H1 (cell line): Measurements from ENCODE around the gene PDE1A. TPM values are rescaled to one million over a fixed set of nuclear protein-coding genes. Genes with fewer than 3 reads are reported as not detected.

Experiments
- CTCF ChIA-PET: fragments of 300-600 bp; sonication (Branson Sonifier 250); formaldehyde crosslinking; loops from one replicate; lab custom pipeline; 2021; ENCODE audit not compliant: partially characterized antibody; lab: Charles Lee
- POLR2A ChIA-PET: fragments of 300-600 bp; sonication (Branson Sonifier 250); formaldehyde crosslinking; loops from one replicate; lab custom pipeline; 2021; ENCODE audit warnings: inconsistent platforms; ENCODE audit not compliant: partially characterized antibody; lab: Charles Lee
- DNase-seq, 2 experiments: peaks; one replicate each; pipeline versions ENCODE4 v3.0.0 to v3.0.0-alpha.2; 2010 to 2022; ENCODE audit warnings: low spot score in 2 of 2, low read depth in 1 of 2, mixed read lengths in 1 of 2
- FAIRE-seq: peaks from 2 replicates; lab custom pipeline; 2011; peaks lifted over from hg19 to GRCh38; lab: Jason Lieb, UNC
- H2AFZ ChIP-seq: 2 replicates; pipeline ENCODE4 v1.8.1; 2012; ENCODE audit warnings: low read length, inconsistent platforms
- H2AK5ac ChIP-seq: 2 replicates; pipeline ENCODE4 v1.6.1; 2013; ENCODE audit warnings: low read depth, low read length
- H2BK120ac ChIP-seq: replicated peaks from 2 replicates; pipeline ENCODE3; 2013; ENCODE audit warnings: low read depth, low read length, inconsistent platforms
- H2BK12ac ChIP-seq: 2 replicates; pipeline ENCODE4 v1.6.1; 2013; ENCODE audit warnings: low read depth, low read length
- H2BK15ac ChIP-seq: 2 replicates; pipeline ENCODE4 v1.6.1; 2013; ENCODE audit warnings: low read length
- H2BK20ac ChIP-seq: 2 replicates; pipeline ENCODE4 v1.6.1; 2013; ENCODE audit warnings: low read length
- H2BK5ac ChIP-seq: 2 replicates; pipeline ENCODE4 v1.6.1; 2013; ENCODE audit warnings: low read depth, low read length
- H3K14ac ChIP-seq: 2 replicates; pipeline ENCODE4 v1.6.1; 2013; ENCODE audit warnings: inconsistent platforms; ENCODE audit not compliant: insufficient read length
- H3K18ac ChIP-seq: 2 replicates; pipeline ENCODE4 v1.6.1; 2013; ENCODE audit warnings: low read length; ENCODE audit errors: extremely low read depth
- H3K23ac ChIP-seq: 2 replicates; pipeline ENCODE4 v1.6.1; 2013; ENCODE audit warnings: inconsistent platforms; ENCODE audit not compliant: insufficient read length
- H3K23me2 ChIP-seq: 2 replicates; pipeline ENCODE4 v1.6.1; 2013; ENCODE audit warnings: low read depth, low read length
- H3K27ac ChIP-seq: 2 replicates; pipeline ENCODE4 v1.6.1; 2011; ENCODE audit warnings: low read depth, low read length, inconsistent platforms
- H3K27me3 ChIP-seq, 4 experiments: replicated peaks in 1 of 4; 1 replicate in 1 of 4; 2 replicates in 3 of 4; pipeline versions ENCODE4 v1.6.1 to v1.8.1; 2011 to 2013; ENCODE audit warnings: low read length in 3 of 4, mild to moderate bottlenecking in 3 of 4, inconsistent platforms in 2 of 4, mixed read lengths in 2 of 4, moderate library complexity in 1 of 4; ENCODE audit not compliant: control insufficient read depth in 3 of 4, insufficient read depth in 3 of 4; ENCODE audit errors: extremely low read depth in 1 of 4
- H3K36me3 ChIP-seq, 4 experiments: 2 replicates each; pipeline versions ENCODE4 v1.6.1 to v1.8.1; 2011 to 2013; ENCODE audit warnings: mild to moderate bottlenecking in 4 of 4, low read length in 3 of 4, moderate library complexity in 2 of 4, control low read depth in 1 of 4, inconsistent platforms in 1 of 4; ENCODE audit not compliant: insufficient read depth in 4 of 4, control insufficient read depth in 2 of 4
- H3K4ac ChIP-seq: replicated peaks from 2 replicates; pipeline ENCODE3; 2013; ENCODE audit warnings: low read length, low read depth, mixed read lengths, inconsistent platforms; ENCODE audit not compliant: insufficient read length
- H3K4me1 ChIP-seq, 4 experiments: replicated peaks in 1 of 4; 1 replicate in 1 of 4; 2 replicates in 3 of 4; pipeline versions ENCODE4 v1.6.1 to v1.8.1; 2011 to 2013; ENCODE audit warnings: low read length in 3 of 4, inconsistent platforms in 2 of 4, mixed read lengths in 1 of 4; ENCODE audit not compliant: insufficient read depth in 4 of 4, control insufficient read depth in 3 of 4
- H3K4me2 ChIP-seq, 2 experiments: 2 replicates each; pipeline versions ENCODE4 v1.6.1 to v1.8.1; 2011 to 2013; ENCODE audit warnings: low read depth in 2 of 2, low read length in 2 of 2, control low read depth in 1 of 2, inconsistent platforms in 1 of 2, mild to moderate bottlenecking in 1 of 2; ENCODE audit not compliant: insufficient read depth in 1 of 2
- H3K4me3 ChIP-seq, 4 experiments: fragments of 200-600, 300-600 bp in 1 of 4; sonication (generic), shearing (Covaris generic), sonication (Bioruptor Twin) in 1 of 4; 2 replicates each; pipeline versions ENCODE4 v1.5.1 to v1.8.1; 2011 to 2016; ENCODE audit warnings: low read length in 4 of 4, low read depth in 3 of 4, control low read depth in 2 of 4, inconsistent platforms in 2 of 4, mild to moderate bottlenecking in 2 of 4, mixed read lengths in 1 of 4, moderate library complexity in 1 of 4; ENCODE audit not compliant: insufficient read depth in 2 of 4; ENCODE audit errors: extremely low read depth in 1 of 4
- H3K56ac ChIP-seq: replicated peaks from 2 replicates; pipeline ENCODE3; 2013; ENCODE audit warnings: low read depth, mild to moderate bottlenecking, mixed read lengths, low read length, inconsistent platforms; ENCODE audit not compliant: insufficient read length
- H3K79me1 ChIP-seq: 2 replicates; pipeline ENCODE4 v1.6.1; 2013; ENCODE audit warnings: low read depth, low read length, control low read depth
- H3K79me2 ChIP-seq, 2 experiments: 2 replicates each; pipeline versions ENCODE4 v1.6.1 to v1.8.1; 2012 to 2013; ENCODE audit warnings: low read length in 2 of 2, mild to moderate bottlenecking in 2 of 2, inconsistent platforms in 1 of 2; ENCODE audit not compliant: insufficient read depth in 2 of 2, control insufficient read depth in 1 of 2
- H3K9ac ChIP-seq, 4 experiments: replicated peaks in 1 of 4; 1 replicate in 1 of 4; 2 replicates in 3 of 4; pipeline versions ENCODE4 v1.6.1 to v1.8.1; 2011 to 2013; ENCODE audit warnings: low read depth in 3 of 4, low read length in 3 of 4, control low read depth in 2 of 4, mild to moderate bottlenecking in 2 of 4, moderate library complexity in 2 of 4, inconsistent platforms in 1 of 4; ENCODE audit errors: extremely low read depth in 1 of 4
- H3K9me3 ChIP-seq, 2 experiments: 2 replicates each; pipeline versions ENCODE4 v1.6.1 to v1.8.1; 2012 to 2013; ENCODE audit warnings: mild to moderate bottlenecking in 2 of 2, moderate library complexity in 2 of 2, control low read depth in 1 of 2, inconsistent platforms in 1 of 2, low read depth in 1 of 2, low read length in 1 of 2, mixed read lengths in 1 of 2; ENCODE audit not compliant: insufficient read depth in 2 of 2
- H4K20me1 ChIP-seq, 2 experiments: replicated peaks in 1 of 2; 2 replicates each; pipeline versions ENCODE3 to v1.8.1; 2011 to 2013; ENCODE audit warnings: inconsistent platforms in 2 of 2, low read length in 2 of 2, mild to moderate bottlenecking in 1 of 2; ENCODE audit not compliant: insufficient read depth in 2 of 2, control insufficient read depth in 1 of 2
- H4K5ac ChIP-seq: 2 replicates; pipeline ENCODE4 v1.6.1; 2013; ENCODE audit warnings: low read length, low read depth, mixed read lengths, inconsistent platforms; ENCODE audit not compliant: insufficient read length
- H4K8ac ChIP-seq: 2 replicates; pipeline ENCODE4 v1.8.0; 2013; ENCODE audit warnings: mild to moderate bottlenecking, moderate library complexity, low read length, inconsistent platforms; ENCODE audit not compliant: insufficient read depth; ENCODE audit errors: extremely low read depth
- H4K91ac ChIP-seq: replicated peaks from 2 replicates; pipeline ENCODE3; 2013; ENCODE audit warnings: low read length, mixed read lengths, inconsistent platforms; ENCODE audit not compliant: insufficient read length
- CEBPB ChIP-seq: IDR thresholded peaks from 2 replicates; pipeline ENCODE4 v1.6.1; 2012; ENCODE audit warnings: low read depth, low read length
- CTCF ChIP-seq, 3 experiments: IDR thresholded peaks; 1 replicate in 2 of 3; 2 replicates in 1 of 3; pipeline versions ENCODE4 v1.5.1 to v1.6.1; 2011; ENCODE audit warnings: low read length in 3 of 3, mild to moderate bottlenecking in 3 of 3, inconsistent platforms in 2 of 3, low read depth in 1 of 3, moderate library complexity in 1 of 3; ENCODE audit not compliant: insufficient read depth in 1 of 3; ENCODE audit errors: control extremely low read depth in 1 of 3
- KDM1A ChIP-seq: fragments of 200-600, 300-600 bp; sonication (generic); IDR thresholded peaks from 2 replicates; pipeline ENCODE4 v1.7.1; 2016; ENCODE audit warnings: mild to moderate bottlenecking, low read length, borderline replicate concordance
- USF2 ChIP-seq: IDR thresholded peaks from 2 replicates; pipeline ENCODE4 v1.6.1; 2011; ENCODE audit warnings: low read length, improper control_type of control experiment
- WGBS, 2 experiments: shearing (Covaris generic) in 1 of 2; methylation state at CpG; one replicate each; pipeline versions ENCODE4 v1.1.6 to v1.1.7; 2013 to 2015; ENCODE audit warnings: low lambda C conversion rate in 2 of 2, mixed read lengths in 2 of 2, inconsistent platforms in 1 of 2, low coverage in 1 of 2, missing lambda C conversion rate in 1 of 2; ENCODE audit not compliant: insufficient replicate concordance in 2 of 2, insufficient coverage in 1 of 2, insufficient read length in 1 of 2; ENCODE audit errors: extremely low coverage in 1 of 2, missing lambda C conversion rate in 1 of 2; 5-methylcytosine and 5-hydroxymethylcytosine counted together
- polyA plus RNA-seq, 7 experiments: library from polyadenylated mRNA; depleted of rRNA in 3 of 7; stranded (reverse) in 5 of 7; unstranded in 2 of 7; fragments of >200 nt in 5 of 7; fragments of 200-250 nt in 2 of 7; gene quantifications; 1 replicate in 5 of 7; 2 replicates in 1 of 7; 4 replicates in 1 of 7; pipeline versions ENCODE4 v1.2.1 to v1.2.3, GENCODE V29; 2011 to 2013; ENCODE audit warnings: missing spikeins in 2 of 7, mixed read lengths in 2 of 7
- total RNA-seq: library from RNA; stranded (reverse); fragmentation: NEBNext Ultra II Directional; extraction: Animal tissue kit (Norgen Biotek cat#: 25700); gene quantifications from 2 replicates; pipeline ENCODE4 v1.2.1, GENCODE V29; 2021

The PDE1A gene
- total and polyA plus RNA-seq, 2 of the 8 experiments (the other 6 are each of a cell fraction or from before 2014, with no cell fraction given): 0.34 TPM; not detected in 1

GRCh38 chr2:182103526-182103925, 323.3 kb downstream of the PDE1A start:
- Histone ChIP-seq H3K18ac (no peak overlapping the region), H2AK5ac (no peak overlapping the region), H2AFZ (peak overlapping the region; percentile 89), H2BK5ac (no peak overlapping the region), H3K23me2 (no peaks in the 10 kb centered on the region), H4K91ac (no peak overlapping the region), H3K36me3 (no peaks in the 10 kb centered on the region), H3K4me1 (peaks cover 0 to 2% (median 0%) of the 10 kb centered on the region in 4 experiments; a peak in 1 of 7 replicates), H2BK120ac (no peak overlapping the region), H3K4ac (no peak overlapping the region), H3K23ac (no peak overlapping the region), H3K27me3 (no peaks in the 10 kb centered on the region), H2BK20ac (no peak overlapping the region), H3K56ac (no peak overlapping the region), H2BK12ac (no peak overlapping the region), H3K9ac (no peak overlapping the region), H3K27ac (no peak overlapping the region), H2BK15ac (no peak overlapping the region), H3K79me1 (no peaks in the 10 kb centered on the region), H3K4me3 (no peak overlapping the region), H4K20me1 (no peaks in the 10 kb centered on the region), H4K5ac (no peak overlapping the region), H3K14ac (no peak overlapping the region), H3K9me3 (no peaks in the 10 kb centered on the region), H3K79me2 (no peaks in the 10 kb centered on the region), H3K4me2 (no peak overlapping the region), H4K8ac (no peak overlapping the region)
- DNase-seq (no peak), FAIRE-seq (no peak)
- ChIA-PET CTCF (interaction anchor here (1.4 kb wide), 1 partner anchor 11 kb away, joined by 3 read pairs; no protein-coding TSS in a partner anchor), POLR2A (interaction anchor here (0.7 kb wide), 1 partner anchor 41 kb away, joined by 3 read pairs; no protein-coding TSS in a partner anchor)
- 87% methylated on average over 5 of the region's 5 CpGs; no CpG with 5 or more reads in 1 of the 2 experiments for WGBS, 2 experiments
- no peak for TF ChIP-seq KDM1A
- TF ChIP-seq USF2: no peak
- TF ChIP-seq CEBPB: no peak
- no peak for TF ChIP-seq CTCF (IDR thresholded peaks at IDR 0.05; ENCODE audit: control extremely low read depth in 1 of 3, insufficient read depth in 1 of 3, low read depth in 1 of 3, low read length in 3 of 3)
